HG03103 (cell line): ENCODE results near the gene ZNF385A.

Experiments used
- ATAC-seq: cut with Tn5 transposase; IDR thresholded peaks from one replicate; pipeline ENCODE4 v1.9.1; 2021; ENCODE audit warnings: low read depth; ENCODE audit not compliant: unreplicated experiment

ZNF385A gene

GRCh38 chr12:54416687-54417603, 32.4 kb upstream of the ZNF385A start:
- ATAC-seq = no peak

- ATAC-seq = no peak
Observed at GRCh38 chr12:54415221-54415929, 30.8 kb upstream of the ZNF385A start.

DNA sequence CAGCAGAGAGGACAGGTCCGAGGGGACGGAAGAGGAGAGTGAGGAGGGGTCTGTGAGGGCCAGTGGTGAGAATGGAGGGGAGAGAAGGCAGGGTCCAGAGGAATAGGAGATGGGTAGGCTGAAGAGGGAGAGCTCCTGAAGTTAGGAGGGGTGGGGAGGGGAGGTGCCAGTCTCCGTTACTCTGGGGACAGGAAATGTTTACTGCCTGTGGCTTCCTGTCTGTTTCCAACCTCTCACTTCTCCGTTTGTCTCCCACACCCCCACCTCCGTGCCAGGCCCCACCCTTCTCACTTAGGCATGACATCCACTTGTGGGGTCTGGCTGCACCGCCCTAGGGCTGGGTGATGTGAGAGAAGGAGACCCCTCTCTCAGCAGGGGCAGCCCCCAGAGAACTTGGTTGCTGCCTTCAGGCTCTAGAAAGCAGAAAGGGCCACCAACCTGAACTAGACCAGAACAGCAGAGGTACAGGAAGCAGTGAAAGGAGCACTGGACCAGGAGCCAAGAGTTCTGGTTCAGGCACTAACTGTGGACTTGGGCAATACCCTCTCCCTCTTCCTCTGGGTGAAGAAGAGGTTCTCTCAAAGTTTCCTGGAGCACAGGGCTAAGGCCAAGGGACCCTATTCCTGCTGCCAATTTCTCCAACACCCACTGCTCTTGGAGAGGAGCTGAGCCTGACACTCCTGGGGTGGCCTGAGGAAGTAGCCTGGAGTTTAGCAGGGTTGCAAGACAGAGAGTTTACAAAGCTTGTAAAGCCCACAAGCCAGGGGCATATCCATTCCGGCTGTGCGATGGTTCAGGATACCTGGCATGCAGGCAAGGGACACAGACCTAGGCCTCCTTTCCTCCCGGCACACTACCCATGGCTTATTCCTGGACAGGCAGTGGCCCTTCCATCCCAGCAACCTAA, 29.0 kb upstream of the ZNF385A start:
- no peak for ATAC-seq

DNA sequence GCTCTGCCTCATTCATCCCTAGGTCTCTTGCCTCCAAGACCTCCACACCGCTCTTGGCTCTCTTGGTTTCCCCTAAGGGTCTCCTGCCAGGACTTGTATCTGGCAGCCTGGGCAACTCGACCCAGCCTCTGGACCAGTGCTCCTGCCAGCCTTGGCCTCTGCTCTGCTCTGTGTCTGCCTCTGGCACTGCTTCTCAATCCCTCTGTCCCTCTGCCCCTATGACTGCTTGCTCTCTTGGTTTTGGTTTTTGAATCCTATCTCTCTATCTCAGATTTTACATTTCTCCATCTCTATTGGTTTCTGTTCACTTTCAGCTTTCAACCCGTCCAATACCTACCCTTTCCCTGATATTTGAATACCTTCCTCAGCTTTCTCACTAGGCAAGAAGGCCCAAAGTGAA, 28.3 kb upstream of the ZNF385A start:
- no peak for ATAC-seq

GRCh38 chr12:54412348-54412747, 27.8 kb upstream of the ZNF385A start:
- ATAC-seq = no peak

GRCh38 chr12:54411391-54412241, 27.1 kb upstream of the ZNF385A start:
- no peak for ATAC-seq

GRCh38 chr12:54409267-54409666, 24.7 kb upstream of the ZNF385A start:
- no peak for ATAC-seq

- ATAC-seq = no peak
Observed at GRCh38 chr12:54407183-54407905, 22.8 kb upstream of the ZNF385A start.

DNA sequence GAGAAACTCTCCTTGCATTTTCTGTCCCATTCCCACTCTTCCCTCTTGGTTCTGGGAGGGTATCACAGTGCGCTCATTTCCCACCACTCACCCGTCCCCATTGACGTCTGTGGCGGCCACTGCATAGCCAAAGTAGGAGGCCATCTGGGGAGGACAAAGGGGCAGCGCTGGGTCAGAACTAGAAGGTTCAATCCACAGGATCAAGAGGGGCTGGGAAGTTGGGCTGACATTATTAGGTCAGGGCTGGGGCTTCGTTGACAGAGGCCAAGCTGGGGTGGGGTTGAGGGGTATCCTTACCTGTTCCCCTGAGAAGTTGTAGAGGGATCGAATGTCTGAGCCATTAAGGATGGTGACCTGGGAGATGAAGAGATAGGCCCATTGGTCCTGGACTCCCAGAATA, 21.0 kb upstream of the ZNF385A start:
- ATAC-seq = no peak

GRCh38 chr12:54405106-54405505, 20.6 kb upstream of the ZNF385A start:
- no peak for ATAC-seq

DNA sequence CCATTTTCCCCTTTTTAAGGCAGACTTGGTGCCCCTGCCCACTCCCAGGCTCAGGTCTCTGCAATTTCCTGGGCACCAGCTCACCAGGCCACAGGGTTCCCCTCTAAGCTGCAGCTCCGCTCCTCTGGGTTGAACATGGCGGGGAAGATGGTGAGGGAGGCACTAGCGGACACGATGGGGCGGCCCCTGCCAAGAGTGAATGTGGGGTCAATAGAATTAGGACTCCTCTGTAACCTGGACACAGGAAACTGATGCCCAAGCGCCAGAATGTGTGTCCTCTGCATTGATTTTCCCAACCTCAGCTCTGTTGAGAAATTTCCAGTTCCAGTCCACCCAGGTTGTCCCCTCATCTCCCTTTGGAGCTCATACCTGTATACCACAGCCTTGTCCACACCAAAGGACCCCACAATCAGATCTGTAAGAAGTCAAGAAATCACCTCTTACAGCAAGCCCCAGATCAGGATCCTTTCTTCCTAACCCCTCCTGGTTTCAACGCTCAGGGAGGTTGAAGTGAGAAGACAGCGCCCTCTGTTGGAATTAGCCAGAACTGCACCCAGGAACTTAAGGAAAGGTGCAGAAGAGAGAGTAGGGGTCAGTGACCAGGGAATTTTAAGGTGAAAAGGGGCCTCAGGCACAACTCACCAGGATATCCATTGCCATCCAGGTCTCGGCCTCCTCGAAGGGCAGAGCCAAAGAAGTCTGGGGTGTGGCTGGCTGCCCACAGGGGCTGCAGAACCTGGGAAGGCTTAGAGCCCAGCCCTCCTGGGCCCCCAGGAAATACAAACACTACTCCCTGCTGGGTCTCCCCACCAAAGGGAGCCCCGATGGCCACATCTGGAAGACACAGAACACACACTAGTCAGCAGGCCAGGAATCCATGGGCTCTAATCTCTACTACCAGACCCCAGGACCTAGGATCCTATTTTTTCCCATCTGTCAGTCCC, 19.8 kb upstream of the ZNF385A start:
- no peak for ATAC-seq

DNA sequence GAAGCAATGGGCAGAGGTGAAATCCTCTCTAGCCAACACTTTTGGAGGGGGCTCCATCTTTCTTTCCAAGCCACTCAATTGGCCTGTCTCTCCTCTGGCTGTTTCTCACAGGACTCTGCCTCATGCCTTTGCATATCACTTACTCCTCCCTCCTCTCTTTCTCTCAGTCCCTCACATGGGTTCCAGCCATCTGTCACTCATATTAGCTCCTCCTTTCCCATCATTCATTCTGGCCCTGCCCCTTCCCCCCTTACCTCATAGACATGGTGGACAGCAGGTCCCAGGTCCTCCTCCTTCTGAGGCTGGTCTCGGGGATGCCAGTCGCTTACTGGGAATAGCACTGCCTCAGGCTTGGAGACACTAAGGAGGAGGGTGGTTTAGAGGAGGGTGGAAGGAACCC, 16.6 kb upstream of the ZNF385A start:
- no peak for ATAC-seq

DNA sequence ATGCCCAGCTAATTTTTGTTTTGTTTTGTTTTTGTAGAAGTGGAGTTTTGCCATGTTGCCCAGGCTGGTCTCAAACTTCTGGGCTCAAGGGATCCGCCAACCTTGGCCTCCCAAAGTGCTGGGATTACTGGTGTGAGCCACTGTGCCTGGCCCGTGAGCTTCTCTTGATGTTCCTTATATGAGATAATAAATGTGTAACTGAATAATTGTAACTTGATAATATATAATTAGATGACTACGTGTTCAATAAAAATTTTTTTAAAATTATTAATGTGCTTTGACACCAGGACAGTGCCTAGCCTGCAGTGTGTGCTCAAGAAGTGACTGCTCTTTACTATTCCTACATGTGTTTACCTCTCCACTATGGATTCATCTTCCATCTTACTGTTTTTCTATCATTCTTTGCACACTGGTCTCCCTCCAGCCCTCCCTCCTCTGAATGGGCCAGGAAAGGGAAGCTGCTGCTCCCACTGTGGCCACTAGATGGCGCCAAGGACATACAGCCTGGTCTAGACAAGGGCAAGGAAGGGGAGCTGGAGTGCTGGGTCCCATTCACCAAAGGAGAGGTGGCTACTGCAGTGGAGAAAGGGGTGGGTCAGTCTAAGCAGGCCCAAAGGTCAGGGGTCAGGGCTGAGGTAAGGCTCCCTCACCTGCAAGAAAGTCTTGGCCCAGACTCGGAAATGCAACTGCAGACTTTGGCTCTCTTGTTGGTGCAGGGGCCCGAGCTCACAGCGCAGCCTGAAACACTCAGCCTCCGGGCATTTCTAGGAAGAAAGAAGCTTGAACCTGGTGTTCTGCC, 14.7 kb upstream of the ZNF385A start:
- peak; percentile 68 for ATAC-seq

DNA sequence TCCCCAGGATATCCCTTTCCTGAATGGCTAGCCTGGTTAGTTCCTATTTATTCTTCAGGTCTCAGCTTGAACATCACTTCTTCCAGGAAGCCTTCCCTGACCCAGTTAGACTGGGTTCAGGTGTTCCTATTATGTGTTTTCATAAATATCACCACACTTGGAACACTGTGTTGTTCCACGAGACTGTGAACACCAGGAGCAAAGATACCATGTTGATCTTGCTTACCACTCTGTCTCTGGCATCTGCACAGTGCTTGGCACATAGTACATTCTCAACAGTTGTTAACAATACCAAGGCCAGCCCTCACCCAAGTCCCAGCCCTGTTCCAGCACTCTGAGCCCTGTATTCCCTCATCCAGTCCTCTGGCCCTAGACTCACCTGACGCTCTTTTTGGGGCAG, 13.7 kb upstream of the ZNF385A start:
- no peak for ATAC-seq

- no peak for ATAC-seq
Observed at GRCh38 chr12:54397157-54397556, 12.6 kb upstream of the ZNF385A start.

DNA sequence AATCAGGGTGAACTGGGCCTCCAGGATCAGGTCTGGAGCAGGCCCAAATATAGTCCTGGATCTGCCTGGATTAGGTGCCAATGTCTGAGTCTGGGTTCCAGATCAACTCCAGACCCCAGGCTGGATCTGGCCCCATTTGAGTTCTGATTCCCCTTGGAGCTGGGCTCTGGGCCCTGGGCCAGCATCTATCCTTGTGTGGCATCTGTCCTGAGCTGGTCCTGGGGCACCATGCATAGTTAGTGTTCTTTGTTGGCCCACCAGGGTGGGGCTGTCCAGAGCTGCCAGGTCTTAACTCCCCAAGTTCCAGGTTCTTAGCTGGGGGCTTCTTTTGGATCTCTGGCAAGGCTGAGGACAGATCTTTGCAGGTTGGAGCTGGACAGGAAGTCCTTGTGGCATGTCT, 11.0 kb upstream of the ZNF385A start:
- no peak for ATAC-seq

DNA sequence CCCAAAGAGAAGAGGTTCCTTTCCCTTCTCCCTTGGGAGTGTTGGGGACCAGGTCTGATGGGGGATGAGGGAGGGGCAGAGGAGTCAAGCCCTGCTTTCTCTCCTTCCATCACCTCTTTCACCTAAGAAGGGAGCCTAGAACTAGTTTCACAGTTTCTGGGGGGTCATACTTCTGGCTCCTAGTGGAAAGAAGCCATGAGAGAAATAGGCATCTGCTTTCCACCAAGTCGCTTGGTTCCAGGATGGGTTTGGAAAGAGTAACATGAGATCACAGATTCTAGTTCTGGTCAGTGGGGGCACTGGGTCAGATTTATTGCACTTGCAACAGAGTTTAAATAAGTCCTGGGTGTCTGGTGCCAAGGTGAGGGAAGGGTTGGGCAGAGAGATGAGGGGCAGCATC, 10.5 kb upstream of the ZNF385A start:
- ATAC-seq = no peak
